GM18867 (cell line): Measurements from ENCODE around the gene ATP8A2.

Experiments used
- ATAC-seq: cut with Tn5 transposase; IDR thresholded peaks from one replicate; pipeline ENCODE4 v1.9.1; 2021; ENCODE audit warnings: mild to moderate bottlenecking, moderate library complexity; ENCODE audit not compliant: unreplicated experiment

ATP8A2 gene

DNA sequence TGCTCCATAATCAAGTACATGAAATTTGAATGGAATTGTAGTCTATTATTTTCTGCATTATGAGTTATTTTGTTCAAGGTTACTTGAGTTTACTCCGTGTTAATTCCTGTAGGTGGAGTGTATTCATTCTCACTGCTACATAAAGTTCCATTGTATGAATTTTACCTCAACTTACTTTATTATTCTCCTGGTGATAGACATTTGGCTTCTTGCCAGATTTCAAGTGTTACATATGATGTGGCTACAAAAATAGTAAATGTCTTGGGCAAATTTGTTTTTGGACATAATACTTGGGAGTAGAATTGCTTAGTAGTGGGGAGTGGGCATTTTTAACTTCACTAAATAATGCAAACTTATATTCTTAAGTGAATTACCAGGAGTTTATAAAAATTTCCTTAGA lies 351.1 kb downstream of the ATP8A2 start:
- no peak for ATAC-seq

DNA sequence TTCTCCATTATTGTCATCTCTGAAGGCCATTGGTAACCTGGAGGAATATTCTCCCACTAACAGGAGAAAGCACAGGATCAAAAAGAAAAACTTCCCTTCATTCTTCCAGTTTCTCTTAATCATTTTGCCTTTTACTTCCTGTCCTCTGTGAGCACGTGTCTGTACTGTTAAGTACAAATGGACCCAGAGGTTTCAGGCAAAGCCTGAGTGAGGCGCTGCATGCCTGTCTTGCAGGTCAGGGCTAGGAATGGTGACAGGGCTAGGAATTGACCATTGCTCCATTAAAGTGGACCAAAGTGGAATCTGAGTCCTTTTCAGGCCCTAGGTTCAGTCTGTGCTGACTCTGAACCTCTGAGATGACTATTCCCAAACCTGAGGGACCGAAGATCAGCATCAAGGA lies 353.3 kb downstream of the ATP8A2 start:
- no peak for ATAC-seq

DNA sequence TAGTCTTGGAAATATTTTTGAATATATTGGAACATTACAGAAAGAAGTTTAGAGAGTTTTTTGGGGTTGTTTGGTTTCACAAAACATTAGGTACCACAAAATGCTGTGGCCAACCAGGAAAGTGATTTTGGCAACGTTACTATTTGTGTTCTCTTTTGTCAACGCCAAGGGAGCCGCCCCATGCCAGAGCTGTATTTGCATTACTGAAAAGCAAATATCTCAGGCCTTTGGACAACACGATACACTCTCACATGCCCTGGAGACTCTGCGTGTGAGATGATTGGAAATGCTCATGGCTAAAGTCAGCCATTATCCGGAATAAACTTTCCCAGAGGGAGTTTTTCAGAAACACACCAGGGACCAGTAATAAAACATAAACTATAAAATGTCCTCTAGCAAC lies 355.5 kb downstream of the ATP8A2 start:
- ATAC-seq, result no peak

DNA sequence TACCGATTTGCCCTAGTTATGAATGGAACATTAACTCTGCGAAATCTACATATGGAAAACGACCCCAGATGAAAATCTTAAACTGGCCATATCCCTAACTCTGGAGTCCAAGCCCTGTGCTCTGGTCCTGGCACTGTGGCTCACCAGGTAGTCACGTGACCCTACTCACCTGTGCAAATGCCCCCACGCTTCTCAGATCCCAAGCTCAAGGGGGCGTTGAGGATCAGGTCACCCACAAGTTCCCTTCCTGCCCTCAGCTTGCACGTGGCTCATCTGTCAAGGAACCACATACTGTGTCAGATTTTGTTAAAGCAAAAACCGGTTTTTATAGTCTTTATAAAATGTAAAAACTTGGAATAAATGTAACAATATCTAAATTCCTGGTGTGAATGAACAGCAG lies 356.0 kb downstream of the ATP8A2 start:
- no peak for ATAC-seq

DNA sequence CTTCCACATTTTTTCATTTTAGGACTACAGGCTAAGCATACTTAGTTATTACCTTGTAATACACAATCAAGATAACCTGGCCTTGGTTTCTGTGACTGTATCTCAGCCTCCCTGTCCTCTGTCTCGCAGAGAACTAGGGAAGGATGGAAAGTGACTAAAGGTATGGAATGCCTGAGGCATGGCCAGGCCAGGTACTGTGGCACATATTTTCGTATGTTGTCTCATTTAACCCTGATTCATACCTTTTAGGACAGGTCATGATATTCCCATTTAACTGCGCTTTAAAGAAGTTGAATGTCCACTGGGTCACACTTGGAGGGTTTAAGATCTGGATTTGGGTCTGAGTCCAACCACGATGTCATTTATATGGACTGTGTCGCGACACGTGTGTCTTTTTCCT lies 357.4 kb downstream of the ATP8A2 start:
- ATAC-seq, result no peak

DNA sequence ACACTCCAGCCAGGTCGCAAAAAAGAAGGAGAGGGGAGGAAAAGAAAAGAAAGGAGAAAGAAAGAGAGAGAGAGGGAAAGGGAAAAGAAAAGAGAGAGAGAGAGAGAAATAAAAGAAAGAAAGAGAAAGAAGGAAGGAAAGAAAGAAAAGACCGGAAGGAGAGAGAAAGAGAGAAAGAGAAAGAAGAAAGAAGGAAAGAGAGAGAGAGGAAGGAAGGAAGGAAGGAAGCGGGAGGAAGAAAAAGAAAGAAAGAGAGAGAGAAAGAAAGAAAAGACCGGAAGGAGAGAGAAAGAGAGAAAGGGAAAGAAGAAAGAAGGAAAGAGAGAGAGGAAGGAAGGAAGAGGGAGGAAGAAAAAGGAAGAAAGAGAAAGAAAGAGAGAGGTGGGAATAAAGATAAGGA lies 359.3 kb downstream of the ATP8A2 start:
- ATAC-seq, result no peak

DNA sequence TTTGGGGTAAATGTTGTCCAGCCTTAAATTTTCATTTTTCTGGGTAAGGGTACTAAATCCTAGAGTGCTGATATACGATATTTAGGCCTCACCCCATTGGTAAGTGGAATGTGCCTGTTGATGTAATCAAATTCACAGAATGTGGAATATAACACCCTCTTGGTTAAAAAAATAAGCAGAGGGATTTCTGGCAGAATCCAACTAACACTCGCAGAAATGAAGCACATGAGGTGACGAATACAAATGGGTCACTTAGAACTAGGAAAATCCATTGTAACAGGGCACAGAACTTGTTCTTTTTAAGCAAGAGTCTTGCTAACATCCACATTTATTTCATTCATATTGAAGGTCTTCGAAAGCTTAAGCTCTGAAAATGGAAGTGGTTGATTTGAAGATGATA lies 359.8 kb downstream of the ATP8A2 start:
- ATAC-seq, result no peak

DNA sequence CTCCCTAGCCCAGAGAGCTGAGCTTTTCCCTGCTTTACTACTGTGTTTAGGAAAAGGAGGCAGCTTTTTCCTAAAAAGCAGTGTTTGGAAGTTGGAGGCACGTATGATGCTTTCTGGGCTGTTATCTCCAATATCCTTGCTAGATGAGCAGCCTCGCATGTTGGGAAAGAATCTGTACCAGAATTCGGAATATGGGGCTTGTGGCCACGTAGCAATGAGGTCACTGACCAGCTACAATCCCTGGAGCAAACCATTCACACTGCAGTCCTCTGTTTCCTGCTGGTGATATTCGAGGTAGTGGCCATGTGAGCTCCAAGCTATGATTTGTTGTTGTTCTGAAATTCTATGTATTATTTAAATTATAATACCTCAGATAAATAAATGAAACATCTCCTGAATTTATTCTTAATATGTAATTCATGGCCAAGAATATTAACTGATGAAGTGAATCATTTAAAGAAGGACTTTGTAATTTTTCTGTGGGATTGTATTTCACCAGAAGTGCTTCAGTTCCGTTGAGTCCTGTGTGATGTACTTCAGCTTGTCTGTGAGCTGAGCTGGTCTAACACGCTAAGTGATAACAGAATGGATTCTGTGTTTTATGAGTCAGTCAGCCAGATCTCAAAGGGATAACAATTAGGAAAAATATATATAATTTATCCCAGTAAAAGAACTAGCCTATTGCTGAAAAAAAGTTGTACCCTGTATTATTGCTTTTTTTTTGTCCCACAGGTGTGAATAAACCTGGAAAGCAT lies 360.5 kb downstream of the ATP8A2 start:
- no peak for ATAC-seq

DNA sequence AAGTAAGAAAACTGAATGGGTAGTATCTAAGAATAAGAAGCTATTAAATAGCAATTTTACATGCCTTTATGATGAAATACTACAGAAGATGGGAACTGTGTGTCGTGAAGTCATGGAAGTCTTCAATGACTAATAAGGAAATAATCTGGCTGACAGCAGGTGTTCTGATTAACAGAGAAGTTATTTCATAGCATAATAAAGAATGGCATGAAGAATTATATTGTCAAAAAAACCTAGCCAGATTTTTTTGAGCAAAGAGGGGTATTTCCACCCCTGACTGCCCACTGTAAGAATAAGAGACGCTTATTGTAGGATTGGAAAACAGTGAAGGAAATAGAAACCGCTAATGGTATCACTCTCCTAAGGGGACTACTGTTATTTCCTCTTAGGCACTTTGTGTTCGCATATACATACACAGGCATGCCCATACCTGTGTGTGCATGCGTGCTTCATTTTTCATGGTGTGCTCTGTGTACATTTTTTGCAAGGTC lies 361.3 kb downstream of the ATP8A2 start:
- no peak for ATAC-seq

DNA sequence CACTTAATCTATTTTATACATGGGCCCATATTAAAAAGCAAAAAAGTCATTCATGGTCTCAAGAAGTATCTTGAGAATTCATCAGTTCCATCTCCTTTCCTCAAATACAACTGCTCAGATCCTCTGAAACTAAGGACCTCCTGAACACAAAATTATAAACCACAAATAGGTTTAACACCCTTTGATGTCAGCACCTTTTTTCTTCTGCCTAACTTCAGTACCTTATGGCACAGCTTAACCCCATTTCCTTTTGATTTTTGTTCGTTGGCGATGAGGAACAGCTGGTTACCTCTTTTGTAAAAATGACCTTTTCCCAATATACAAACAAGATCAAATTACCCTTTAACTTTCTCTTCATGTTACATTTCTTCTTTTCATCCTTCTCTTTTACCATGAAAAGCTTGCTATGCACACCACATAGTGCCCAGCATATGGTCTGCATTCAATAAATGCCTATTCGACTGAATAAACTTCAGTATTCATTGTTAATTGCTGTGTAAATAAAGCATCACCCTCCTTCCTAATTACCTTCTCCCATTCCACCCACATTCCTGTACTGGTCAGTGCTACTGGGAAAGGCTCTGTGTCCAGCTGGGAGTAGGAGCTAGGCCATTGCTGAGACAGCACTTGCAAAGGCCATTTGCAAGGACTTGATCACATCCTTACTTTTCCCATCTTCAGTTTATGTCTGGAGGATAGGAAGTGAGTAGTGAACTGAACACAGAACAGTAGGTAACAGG lies 362.1 kb downstream of the ATP8A2 start:
- ATAC-seq, result no peak

DNA sequence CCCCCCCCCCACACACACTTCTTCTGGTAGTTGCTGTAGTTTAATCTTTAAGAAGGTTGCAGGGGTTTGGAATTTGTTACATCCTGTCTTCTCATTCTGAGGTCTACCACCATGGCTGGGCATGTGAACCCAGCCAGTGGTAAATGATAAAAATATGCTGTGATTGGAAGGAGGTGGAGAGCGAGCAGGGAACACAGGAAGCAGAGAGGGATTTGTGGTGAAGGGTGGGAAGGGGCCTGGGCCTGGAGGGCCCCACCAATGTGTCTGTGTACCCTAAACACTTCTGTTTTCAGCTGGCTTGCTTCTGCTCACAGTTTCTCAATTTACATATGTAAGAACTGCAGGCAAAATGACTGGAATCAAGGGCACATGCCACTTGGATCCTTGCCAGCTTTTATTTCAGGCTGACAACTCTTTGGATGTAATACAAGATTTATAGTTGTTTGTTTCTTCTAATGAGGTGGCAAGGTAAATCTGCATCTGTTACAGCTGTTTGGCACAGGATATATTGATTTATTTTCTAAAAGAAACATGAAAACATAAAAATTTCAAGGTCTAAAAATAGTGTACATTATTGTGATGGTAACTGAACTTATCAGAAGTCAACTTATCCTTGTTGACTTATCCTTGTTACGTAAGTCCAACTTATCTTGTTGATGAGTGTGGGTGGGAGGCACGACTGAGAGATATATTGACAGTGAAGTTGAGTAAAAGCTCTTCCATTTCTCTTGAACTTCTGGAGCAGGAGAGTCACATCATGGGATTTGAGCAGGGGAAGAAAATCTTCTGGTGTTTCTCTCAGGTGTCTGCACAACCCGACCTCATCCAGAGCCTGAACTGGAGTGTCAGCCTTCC lies 366.8 kb downstream of the ATP8A2 start:
- ATAC-seq, result no peak

DNA sequence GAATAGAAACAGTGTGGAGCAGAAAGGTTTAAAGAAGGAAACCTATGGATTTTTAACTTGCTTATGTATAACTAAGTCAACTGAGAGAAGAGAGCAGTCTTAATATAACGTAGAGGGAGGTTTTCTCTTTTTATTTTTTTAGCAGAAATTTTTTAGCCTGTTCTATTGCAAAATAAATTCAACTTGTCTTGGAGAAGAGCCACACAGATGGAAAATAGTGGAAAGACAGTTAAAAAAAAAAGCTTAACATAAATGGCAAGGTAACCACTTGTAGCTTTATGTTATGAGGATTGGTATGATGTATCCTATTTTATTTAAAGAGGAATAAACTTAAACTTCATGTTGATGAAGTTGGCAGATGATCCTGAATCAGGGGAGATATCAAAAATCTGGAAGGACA lies 367.6 kb downstream of the ATP8A2 start:
- ATAC-seq, result no peak

DNA sequence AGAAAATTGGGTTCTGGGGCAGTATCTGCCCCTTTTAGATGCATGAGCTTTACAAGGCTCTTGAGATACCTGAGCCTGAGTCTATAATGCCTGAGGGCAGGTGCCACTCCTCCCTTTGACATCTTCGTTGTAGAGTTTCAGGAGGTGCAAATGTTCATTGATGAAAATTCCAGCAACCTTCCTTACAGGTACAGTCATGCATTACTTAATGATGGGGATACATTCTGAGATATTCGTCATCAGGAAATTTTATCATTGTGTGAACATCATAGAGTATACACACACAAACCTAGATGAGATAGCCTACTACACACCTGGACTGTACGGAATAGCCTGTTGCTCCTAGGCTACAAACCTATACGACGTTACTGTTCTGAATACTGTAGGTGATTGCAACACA lies 370.0 kb downstream of the ATP8A2 start:
- ATAC-seq, result no peak

DNA sequence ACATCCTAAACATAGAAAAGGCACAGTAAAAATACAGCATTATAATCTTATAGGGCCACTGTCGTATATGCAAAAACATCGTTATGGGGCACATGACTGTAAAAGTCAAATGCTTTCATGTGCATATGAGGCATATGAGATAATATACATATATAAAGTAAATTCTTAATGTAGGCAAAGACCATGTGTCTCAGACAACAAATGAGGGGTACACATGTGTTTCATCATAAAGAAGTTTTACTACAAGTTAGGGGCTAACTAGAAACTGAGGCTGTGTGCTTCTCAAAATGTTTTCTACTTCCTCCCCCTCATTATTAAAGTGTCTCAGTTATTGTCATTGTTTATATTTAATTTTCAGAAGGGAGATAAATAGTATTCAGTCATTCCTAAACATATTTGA lies 370.4 kb downstream of the ATP8A2 start:
- no peak for ATAC-seq

DNA sequence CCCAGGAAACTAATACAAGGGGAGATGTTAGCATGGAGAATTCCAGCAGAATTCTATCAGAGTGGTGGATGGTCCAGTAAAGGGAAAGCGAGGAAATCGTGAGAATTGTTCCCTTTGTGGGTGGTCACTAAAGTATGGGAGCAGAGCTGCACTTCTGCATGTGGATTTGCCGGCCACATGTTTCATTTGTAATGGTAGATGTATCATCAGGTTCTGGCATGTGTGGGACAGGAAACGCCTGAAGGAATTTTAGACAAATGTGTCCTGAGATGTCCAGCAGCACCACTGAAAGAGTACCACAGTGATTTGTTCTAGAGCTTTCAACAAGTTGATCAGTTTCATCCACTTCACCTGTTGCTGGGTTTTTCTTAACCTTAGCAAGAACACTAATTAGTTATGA lies 371.6 kb downstream of the ATP8A2 start:
- no peak for ATAC-seq

DNA sequence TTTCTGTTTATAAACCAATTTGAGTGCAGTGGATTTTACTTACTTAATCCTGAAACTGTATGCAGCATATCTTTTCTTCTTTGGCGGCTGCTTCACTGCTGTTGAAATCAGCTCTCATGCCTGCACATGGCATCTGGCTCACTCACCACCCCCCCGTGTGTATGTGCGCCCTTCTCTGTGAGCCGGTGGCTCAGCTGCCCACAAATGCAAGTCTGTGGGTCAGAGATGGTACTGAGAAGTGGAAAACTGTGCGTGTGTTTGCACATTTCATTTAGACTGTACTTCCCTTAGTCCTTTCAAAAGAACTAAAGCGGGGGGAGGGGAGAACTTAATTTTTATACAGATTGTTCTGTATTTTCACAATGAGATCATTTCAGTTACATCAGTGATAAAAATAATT lies 372.4 kb downstream of the ATP8A2 start:
- no peak for ATAC-seq

DNA sequence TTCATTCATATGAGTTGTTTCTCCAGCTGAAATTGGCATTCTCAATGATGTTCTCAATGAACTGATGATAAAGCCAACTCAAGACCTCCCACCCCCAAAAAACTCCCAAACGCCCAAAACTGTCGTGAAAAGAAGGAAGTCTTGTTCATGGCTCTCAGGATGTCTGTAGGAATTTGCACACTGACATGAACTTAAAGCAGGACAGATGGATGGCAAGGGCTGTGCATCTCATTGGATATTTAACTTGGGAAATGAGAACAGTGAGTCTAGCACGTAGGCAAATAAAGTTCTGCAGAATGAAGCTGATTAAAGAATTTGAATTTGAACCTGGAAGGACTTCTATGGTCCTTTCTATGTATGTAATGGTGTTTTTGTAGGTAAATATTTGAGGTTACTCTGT lies 374.4 kb downstream of the ATP8A2 start:
- ATAC-seq, result no peak

DNA sequence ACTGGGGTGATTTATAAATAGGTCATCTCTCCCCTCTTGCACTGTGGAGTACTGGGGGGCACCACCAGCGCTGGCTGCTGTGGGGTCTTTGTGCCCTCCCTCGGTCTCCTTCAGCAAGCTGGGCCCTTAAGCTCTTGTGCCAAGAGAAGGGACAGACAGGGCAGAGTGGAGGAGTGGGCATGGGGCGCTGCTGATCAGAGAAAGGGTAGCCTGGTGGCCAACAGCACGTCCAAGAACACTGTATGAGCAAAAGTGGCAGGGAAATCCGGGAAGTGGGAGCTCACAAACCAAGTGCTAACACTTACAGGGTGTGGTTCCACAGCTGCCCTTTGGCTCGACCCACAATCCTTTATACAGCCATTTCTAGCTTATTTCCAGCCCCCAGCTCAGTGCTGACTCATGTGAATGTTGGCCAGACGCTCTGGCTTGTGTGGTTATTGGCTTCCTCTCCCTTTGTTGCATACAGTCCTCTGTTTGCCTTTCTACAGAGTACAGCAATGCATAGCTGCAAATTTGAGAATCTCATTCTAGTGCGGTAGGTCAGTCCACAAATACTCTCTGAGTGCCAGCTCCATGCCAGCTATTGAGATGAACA lies 381.3 kb downstream of the ATP8A2 start:
- ATAC-seq, result no peak

DNA sequence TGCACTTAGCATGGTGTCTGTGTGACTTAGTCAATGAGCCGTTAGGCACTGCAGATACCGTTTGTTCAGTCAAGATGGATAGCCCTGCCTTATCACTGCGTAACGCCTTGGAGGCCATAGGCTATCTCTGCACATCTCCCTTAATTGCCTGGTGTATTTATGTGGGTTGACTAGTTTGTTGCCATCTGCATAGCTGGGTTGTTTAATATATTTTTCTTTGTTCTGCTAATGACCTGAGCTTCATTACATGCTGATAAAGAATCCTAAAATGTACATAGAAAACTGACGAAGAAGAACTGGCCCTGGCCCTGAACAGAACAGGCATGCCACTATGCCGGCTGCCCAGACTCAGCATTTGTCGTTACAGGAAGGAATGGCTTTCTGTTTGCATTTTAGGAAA lies 382.2 kb downstream of the ATP8A2 start:
- ATAC-seq, result no peak

DNA sequence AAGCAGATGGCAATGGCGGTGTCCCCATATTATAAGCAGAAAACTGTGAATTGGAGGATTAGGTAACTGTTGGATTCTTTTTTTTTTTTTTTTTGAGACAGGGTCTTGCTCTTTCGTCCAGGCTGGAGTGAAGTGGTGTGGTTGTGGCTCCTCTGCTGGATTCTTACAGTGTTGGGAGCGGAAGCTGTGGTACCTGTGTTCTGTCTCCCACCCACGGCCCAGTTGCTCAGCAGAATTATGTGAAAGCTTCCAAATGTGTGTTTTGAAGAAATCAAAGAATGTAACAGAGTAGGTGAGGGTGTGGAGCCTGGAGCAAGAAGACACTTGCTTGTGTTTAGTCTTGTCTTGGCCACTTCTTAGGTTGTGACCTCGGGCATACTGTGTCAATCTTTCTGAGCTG lies 384.5 kb downstream of the ATP8A2 start:
- no peak for ATAC-seq

DNA sequence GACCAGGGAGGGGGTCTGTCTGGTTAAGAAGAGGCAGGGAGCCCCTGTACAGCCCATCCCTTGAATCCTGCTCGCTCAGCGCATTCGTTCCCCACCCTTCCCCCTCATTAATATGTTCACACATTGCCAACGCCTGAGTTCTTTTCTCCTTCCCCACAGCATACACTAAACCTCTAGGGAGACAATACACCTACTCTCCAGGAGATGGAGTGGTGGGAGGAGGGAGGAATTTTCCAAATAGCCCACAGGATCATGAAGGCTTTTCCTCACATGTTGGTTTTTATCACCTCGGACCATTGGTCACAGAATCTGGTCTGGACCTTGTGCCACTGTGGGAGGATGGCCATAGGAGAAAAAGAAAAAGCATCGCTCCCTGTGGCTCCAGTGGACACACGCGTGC lies 385.1 kb downstream of the ATP8A2 start:
- ATAC-seq, result no peak
